Measurements from ENCODE around the gene KLF5. TPM values are rescaled to one million over a fixed set of nuclear protein-coding genes. Genes with fewer than 3 reads are reported as not detected.

Gene KLF5
- total and polyA plus RNA-seq, 10 donors, result 0.74 to 5.4 (median 1.3) TPM

DNA sequence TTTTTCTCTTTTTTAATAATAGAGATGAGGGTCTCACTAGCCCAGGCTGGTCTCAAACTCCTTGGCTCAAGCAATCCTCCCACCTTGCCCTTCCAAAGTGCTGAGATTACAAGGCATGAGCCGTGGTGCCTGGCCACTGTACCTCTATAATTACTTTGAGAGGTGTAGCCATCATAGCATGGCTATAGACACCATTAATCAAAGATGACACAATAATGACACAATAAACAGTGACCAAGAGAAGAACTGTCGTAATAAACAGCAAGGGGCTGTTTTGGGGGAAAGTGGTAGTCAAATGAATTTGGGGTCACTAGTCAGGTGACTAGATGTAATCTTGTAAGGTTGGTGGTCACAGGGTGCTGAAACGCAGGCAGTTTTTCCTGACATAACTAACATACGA, 30.4 kb downstream of the KLF5 start:
- TF ChIP-seq POLR2A (IDR thresholded peaks at IDR 0.05) (no peak), POLR2AphosphoS5 (IDR thresholded peaks at IDR 0.05) (no peak)
- TF ChIP-seq, protein P1, sequence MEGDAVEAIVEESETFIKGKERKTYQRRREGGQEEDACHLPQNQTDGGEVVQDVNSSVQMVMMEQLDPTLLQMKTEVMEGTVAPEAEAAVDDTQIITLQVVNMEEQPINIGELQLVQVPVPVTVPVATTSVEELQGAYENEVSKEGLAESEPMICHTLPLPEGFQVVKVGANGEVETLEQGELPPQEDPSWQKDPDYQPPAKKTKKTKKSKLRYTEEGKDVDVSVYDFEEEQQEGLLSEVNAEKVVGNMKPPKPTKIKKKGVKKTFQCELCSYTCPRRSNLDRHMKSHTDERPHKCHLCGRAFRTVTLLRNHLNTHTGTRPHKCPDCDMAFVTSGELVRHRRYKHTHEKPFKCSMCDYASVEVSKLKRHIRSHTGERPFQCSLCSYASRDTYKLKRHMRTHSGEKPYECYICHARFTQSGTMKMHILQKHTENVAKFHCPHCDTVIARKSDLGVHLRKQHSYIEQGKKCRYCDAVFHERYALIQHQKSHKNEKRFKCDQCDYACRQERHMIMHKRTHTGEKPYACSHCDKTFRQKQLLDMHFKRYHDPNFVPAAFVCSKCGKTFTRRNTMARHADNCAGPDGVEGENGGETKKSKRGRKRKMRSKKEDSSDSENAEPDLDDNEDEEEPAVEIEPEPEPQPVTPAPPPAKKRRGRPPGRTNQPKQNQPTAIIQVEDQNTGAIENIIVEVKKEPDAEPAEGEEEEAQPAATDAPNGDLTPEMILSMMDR (IDR thresholded peaks at IDR 0.05 in 8 of 11, conservative IDR thresholded peaks at IDR 0.05 in 3 of 11), result no peak
- Histone ChIP-seq H3K36me3 (no peaks in the 10 kb centered on the region), H3K9me3 (peaks cover 0 to 18% (median 12%) of the 10 kb centered on the region in 8 donors), H3K4me3 (no peak overlapping the region), H3K27me3 (replicated peaks in 1 of 7) (no peaks in the 10 kb centered on the region), H3K27ac (no peak overlapping the region), H3K4me1 (no peaks in the 10 kb centered on the region)
- WGBS, 5 donors, result 80 to 93% (median 86%) methylated on average over 4 of the region's 4 CpGs
- intact Hi-C loops (cut with DNase I; ENCODE audit: low total_unique reads), result no loop called here
- DNase-seq, result no peak

DNA sequence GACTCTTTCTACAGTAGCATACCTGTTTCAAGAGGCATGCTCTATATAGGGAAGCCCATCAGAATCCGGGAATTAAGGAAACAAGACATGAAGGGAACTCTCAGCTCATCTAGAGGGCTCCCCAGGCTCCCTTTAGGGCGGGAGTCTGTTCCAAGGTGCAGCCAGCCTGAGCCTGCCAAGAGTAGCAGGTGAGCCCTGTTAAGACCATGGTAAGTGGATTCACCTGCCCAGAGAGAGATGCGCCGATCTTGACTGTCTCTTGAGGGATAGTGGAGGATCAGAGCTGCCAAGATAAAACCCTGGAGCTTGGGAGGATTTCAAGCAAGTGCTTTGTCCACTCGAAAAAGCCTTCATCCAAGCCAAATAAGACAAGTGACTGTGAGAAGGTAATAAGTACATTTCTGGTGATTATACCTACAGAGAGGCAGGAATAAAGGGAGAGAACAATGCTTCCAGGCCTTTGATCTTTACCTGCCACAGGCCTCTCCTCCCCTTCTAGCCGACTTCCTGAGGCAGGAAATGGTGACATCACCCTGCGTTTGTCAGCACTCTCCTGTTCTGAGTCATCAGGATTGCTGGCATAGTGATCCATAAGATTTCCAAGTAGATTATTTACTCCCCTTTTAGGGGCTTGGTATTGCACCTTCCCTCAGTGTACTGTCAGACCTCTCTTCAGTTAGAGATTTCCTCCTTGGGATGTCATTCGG, 31.5 kb downstream of the KLF5 start:
- H3K36me3 ChIP-seq, result no peaks in the 10 kb centered on the region
- no peak for DNase-seq

DNA sequence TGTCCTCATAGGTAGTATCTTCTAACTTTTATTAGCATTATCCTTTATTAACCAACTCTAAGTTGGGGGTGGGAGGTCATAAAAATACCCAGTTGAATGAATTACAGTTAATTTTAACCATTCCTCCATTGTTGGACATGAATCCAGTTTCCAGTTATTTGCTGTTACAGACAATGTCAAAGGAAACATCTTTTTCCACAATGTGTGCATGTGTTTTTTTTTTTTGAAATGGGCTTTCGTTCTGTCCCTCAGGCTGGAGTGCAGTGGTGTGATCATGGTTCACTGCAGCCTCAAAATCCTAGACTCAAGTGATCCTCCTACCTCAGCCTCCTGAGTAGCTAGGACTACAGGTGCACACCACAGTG, 32.0 kb downstream of the KLF5 start:
- Histone ChIP-seq H3K27ac (no peak overlapping the region), H3K9me3 (peaks cover 0 to 18% (median 12%) of the 10 kb centered on the region in 8 donors), H3K4me3 (no peak overlapping the region), H3K36me3 (no peaks in the 10 kb centered on the region), H3K4me1 (no peaks in the 10 kb centered on the region), H3K27me3 (replicated peaks in 1 of 7) (no peaks in the 10 kb centered on the region)
- WGBS, 5 donors, result 45 to 82% (median 57%) methylated on average over 1 of the region's 1 CpG
- no peak for TF ChIP-seq POLR2AphosphoS5 (IDR thresholded peaks at IDR 0.05)
- TF ChIP-seq, protein P1 (IDR thresholded peaks at IDR 0.05 in 8 of 11, conservative IDR thresholded peaks at IDR 0.05 in 3 of 11), result no peak
- TF ChIP-seq POLR2A (IDR thresholded peaks at IDR 0.05), result no peak
- DNase-seq, result no peak
- intact Hi-C loops (cut with DNase I; ENCODE audit: low total_unique reads), result no loop called here

More for the DNA sequence above, 31.5 kb downstream of the KLF5 start:
- peaks cover 0 to 18% (median 12%) of the 10 kb centered on the region in 8 donors for H3K9me3 ChIP-seq
- H3K4me3 ChIP-seq, result no peak overlapping the region
- no peaks in the 10 kb centered on the region for H3K27me3 ChIP-seq (replicated peaks in 1 of 7)
- 63 to 70% (median 68%) methylated on average over 8 of the region's 8 CpGs for WGBS, 5 donors
- H3K27ac ChIP-seq, result no peak overlapping the region
- intact Hi-C loops (cut with DNase I; ENCODE audit: low total_unique reads), result no loop called here
- TF ChIP-seq, protein P1 (IDR thresholded peaks at IDR 0.05 in 8 of 11, conservative IDR thresholded peaks at IDR 0.05 in 3 of 11), result no peak
- TF ChIP-seq POLR2AphosphoS5 (IDR thresholded peaks at IDR 0.05) (no peak), POLR2A (IDR thresholded peaks at IDR 0.05) (no peak)
- H3K4me1 ChIP-seq, result no peaks in the 10 kb centered on the region

DNA sequence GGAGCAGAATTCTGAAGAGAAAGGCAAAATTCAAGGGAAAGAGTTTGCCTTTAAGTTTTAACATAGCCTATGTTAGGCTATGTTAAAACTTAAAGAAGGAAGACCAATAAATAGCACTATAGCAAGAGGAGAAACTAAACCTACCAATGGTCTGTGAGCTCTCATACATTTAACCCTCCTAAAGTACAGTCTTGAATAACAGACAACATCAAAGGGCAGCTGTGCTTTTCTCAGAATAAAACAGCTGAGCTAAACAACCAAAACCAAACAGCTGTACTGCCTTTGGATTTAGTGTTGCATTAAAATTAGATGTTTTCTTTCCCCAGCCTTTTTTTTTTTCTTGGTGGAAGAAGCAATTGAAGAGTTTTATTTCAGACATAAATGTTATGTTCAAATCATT, 34.0 kb downstream of the KLF5 start:
- TF ChIP-seq POLR2A (IDR thresholded peaks at IDR 0.05) (no peak), POLR2AphosphoS5 (IDR thresholded peaks at IDR 0.05) (no peak)
- TF ChIP-seq, protein P1 (IDR thresholded peaks at IDR 0.05 in 8 of 11, conservative IDR thresholded peaks at IDR 0.05 in 3 of 11), result no peak
- no peaks in the 10 kb centered on the region for H3K36me3 ChIP-seq
- no peak for DNase-seq
- H3K27ac ChIP-seq, result no peak overlapping the region
- H3K4me3 ChIP-seq, result no peak overlapping the region
- intact Hi-C loops (cut with DNase I; ENCODE audit: low total_unique reads), result no loop called here
- H3K27me3 ChIP-seq (replicated peaks in 1 of 7), result no peaks in the 10 kb centered on the region
- no peaks in the 10 kb centered on the region for H3K4me1 ChIP-seq
- H3K9me3 ChIP-seq, result peaks cover 0 to 15% (median 12%) of the 10 kb centered on the region in 8 donors

Measured in spleen (tissue), 11 donors.